Neutrophil (primary cell): Measurements from ENCODE around the gene ETAA1.

Source experiments
- H3K27ac ChIP-seq: fragments of 200-600 bp; sonication (generic); 2 replicates; pipeline ENCODE4 v1.5.1; 2016; ENCODE audit warnings: mild to moderate bottlenecking, moderate library complexity
- H3K27me3 ChIP-seq: fragments of 200-600 bp; sonication (generic); 2 replicates; pipeline ENCODE4 v1.6.0; 2016; ENCODE audit warnings: mild to moderate bottlenecking
- H3K36me3 ChIP-seq: fragments of 200-600 bp; sonication (generic); 2 replicates; pipeline ENCODE4 v1.5.1; 2017
- H3K4me1 ChIP-seq, 2 experiments: fragments of 200-600 bp in 1 of 2; sonication (generic) in 1 of 2; 1 replicate in 1 of 2; 2 replicates in 1 of 2; pipeline versions ENCODE4 v1.5.1 to v1.6.1; 2013 to 2016; ENCODE audit warnings: low read depth in 1 of 2, low read length in 1 of 2, mild to moderate bottlenecking in 1 of 2, moderate library complexity in 1 of 2; ENCODE audit not compliant: control insufficient read depth in 1 of 2, insufficient read depth in 1 of 2
- H3K4me3 ChIP-seq, 2 experiments: fragments of 200-600 bp in 1 of 2; sonication (generic) in 1 of 2; 1 replicate in 1 of 2; 2 replicates in 1 of 2; pipeline ENCODE4 v1.5.1; 2013 to 2016; ENCODE audit warnings: low read depth in 1 of 2, low read length in 1 of 2, mild to moderate bottlenecking in 1 of 2, moderate library complexity in 1 of 2
- H3K9me3 ChIP-seq: fragments of 200-600 bp; sonication (generic); 2 replicates; pipeline ENCODE4 v1.5.1; 2016
- TF ChIP-seq, protein P1 (sequence below): fragments of 200-600 bp; sonication (generic); IDR thresholded peaks from 2 replicates; pipeline ENCODE4 v1.5.1; 2016; ENCODE audit warnings: antibody characterized with exemption

Gene ETAA1

GRCh38 chr2:67451086-67451832, 54.1 kb downstream of the ETAA1 start:
- H3K27me3 ChIP-seq, result no peaks in the 10 kb centered on the region
- no peaks in the 10 kb centered on the region for H3K9me3 ChIP-seq
- no peak overlapping the region for H3K27ac ChIP-seq
- TF ChIP-seq, protein P1, sequence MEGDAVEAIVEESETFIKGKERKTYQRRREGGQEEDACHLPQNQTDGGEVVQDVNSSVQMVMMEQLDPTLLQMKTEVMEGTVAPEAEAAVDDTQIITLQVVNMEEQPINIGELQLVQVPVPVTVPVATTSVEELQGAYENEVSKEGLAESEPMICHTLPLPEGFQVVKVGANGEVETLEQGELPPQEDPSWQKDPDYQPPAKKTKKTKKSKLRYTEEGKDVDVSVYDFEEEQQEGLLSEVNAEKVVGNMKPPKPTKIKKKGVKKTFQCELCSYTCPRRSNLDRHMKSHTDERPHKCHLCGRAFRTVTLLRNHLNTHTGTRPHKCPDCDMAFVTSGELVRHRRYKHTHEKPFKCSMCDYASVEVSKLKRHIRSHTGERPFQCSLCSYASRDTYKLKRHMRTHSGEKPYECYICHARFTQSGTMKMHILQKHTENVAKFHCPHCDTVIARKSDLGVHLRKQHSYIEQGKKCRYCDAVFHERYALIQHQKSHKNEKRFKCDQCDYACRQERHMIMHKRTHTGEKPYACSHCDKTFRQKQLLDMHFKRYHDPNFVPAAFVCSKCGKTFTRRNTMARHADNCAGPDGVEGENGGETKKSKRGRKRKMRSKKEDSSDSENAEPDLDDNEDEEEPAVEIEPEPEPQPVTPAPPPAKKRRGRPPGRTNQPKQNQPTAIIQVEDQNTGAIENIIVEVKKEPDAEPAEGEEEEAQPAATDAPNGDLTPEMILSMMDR, result no peak
- no peak overlapping the region for H3K4me3 ChIP-seq
- no peaks in the 10 kb centered on the region for H3K36me3 ChIP-seq
- no peaks in the 10 kb centered on the region for H3K4me1 ChIP-seq

GRCh38 chr2:67453310-67453709, 56.2 kb downstream of the ETAA1 start:
- no peak overlapping the region for H3K27ac ChIP-seq
- H3K4me1 ChIP-seq, result no peaks in the 10 kb centered on the region
- no peaks in the 10 kb centered on the region for H3K36me3 ChIP-seq
- H3K4me3 ChIP-seq, result no peak overlapping the region
- H3K9me3 ChIP-seq, result no peaks in the 10 kb centered on the region
- TF ChIP-seq, protein P1, result no peak
- H3K27me3 ChIP-seq, result no peaks in the 10 kb centered on the region

GRCh38 chr2:67455219-67456142, 58.3 kb downstream of the ETAA1 start:
- Histone ChIP-seq H3K4me1 (no peaks in the 10 kb centered on the region), H3K27ac (no peak overlapping the region), H3K36me3 (no peaks in the 10 kb centered on the region), H3K4me3 (no peak overlapping the region), H3K9me3 (no peaks in the 10 kb centered on the region), H3K27me3 (no peaks in the 10 kb centered on the region)
- TF ChIP-seq, protein P1, result no peak

DNA sequence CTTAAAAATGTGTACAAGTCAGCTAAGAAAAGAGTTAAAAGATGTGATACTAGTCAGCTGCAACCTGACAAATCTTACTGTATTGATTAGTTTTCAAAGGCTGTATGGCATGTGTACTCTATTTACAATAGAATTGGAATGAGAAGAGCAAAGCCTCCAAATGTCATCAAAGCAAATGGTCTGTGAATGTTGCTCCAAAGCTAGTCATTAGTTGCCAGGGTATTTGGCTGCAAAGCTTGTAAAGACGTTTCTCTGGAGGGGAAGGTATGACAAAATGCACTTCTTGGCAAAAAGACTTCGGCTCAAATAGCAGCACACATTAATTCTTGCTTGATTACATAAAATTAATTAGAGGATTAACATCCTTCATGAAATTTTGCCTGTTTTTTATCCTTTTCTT, 59.3 kb downstream of the ETAA1 start:
- Histone ChIP-seq H3K4me1 (no peaks in the 10 kb centered on the region), H3K9me3 (no peaks in the 10 kb centered on the region), H3K4me3 (no peak overlapping the region), H3K36me3 (no peaks in the 10 kb centered on the region), H3K27me3 (no peaks in the 10 kb centered on the region), H3K27ac (no peak overlapping the region)
- TF ChIP-seq, protein P1, result no peak

DNA sequence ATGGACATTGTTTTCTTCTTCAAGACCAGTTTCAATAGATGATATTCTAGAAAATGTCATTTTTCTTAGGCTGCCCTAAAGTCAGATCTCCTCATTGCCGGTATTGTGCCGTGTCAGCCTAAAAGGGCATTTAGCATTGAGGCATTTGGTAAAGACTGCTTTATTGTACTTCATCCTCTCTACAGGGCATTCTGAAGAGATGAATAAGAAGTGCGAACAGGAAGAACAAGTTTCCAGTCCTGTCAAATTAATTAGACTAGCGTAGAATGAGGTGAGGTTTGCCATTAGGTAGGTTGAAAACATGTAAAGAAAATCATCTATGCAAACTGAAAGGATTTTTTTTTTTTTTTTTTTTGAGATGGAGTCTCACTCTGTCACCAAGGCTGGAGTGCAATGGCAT, 60.6 kb downstream of the ETAA1 start:
- Histone ChIP-seq H3K4me3 (no peak overlapping the region), H3K27ac (no peak overlapping the region), H3K4me1 (no peaks in the 10 kb centered on the region), H3K27me3 (no peaks in the 10 kb centered on the region), H3K9me3 (no peaks in the 10 kb centered on the region), H3K36me3 (no peaks in the 10 kb centered on the region)
- TF ChIP-seq, protein P1, result no peak
